ENCODE measurements around the gene RAB43.
"Not testable (repeated sequence)": the region's sequence is repeated elsewhere in the genome, so short reads cannot be mapped to it uniquely, and the experiment has no call there.

- not testable (repeated sequence) for TF ChIP-seq POLR2A (IDR thresholded peaks at IDR 0.05; ENCODE audit: borderline replicate concordance, extremely low read depth, insufficient read depth, insufficient read length); CTCF (IDR thresholded peaks at IDR 0.05 in 2 of 3, conservative IDR thresholded peaks at IDR 0.05 in 1 of 3; ENCODE audit: borderline replicate concordance in 1 of 3, insufficient read depth in 1 of 3, low read depth in 2 of 3, low read length in 2 of 3); EZH2 (IDR thresholded peaks at IDR 0.05); EGR1 (IDR thresholded peaks at IDR 0.05; ENCODE audit: low read depth); TCF7L2 (IDR thresholded peaks at IDR 0.05; ENCODE audit: borderline replicate concordance, extremely low read depth, insufficient read depth, insufficient read length); ZBTB33 (IDR thresholded peaks at IDR 0.05; ENCODE audit: extremely low read depth, insufficient replicate concordance, low read length)
Measured at GRCh38 chr3:129111076-129111780, 10.4 kb downstream of the RAB43 start.
